HG02970 (cell line): ENCODE measurements around the gene PHC2.
"Not testable (repeated sequence)": the region's sequence is repeated elsewhere in the genome, so short reads cannot be mapped to it uniquely, and the experiment has no call there.

Source experiments
- ATAC-seq: cut with Tn5 transposase; IDR thresholded peaks from one replicate; pipeline ENCODE4 v1.9.1; 2021; ENCODE audit warnings: mild to moderate bottlenecking, moderate library complexity, moderate number of reproducible peaks; ENCODE audit not compliant: unreplicated experiment, low FRiP score

Gene PHC2

GRCh38 chr1:33298623-33299277 is 132.1 kb downstream of the PHC2 start:
- no peak for ATAC-seq

- no peak for ATAC-seq
Observed at GRCh38 chr1:33297911-33298622, 132.8 kb downstream of the PHC2 start.

GRCh38 chr1:33296824-33297223 is 134.1 kb downstream of the PHC2 start:
- no peak for ATAC-seq

GRCh38 chr1:33296082-33296458 is 134.8 kb downstream of the PHC2 start:
- ATAC-seq = no peak

GRCh38 chr1:33295450-33296081 is 135.3 kb downstream of the PHC2 start:
- no peak for ATAC-seq

GRCh38 chr1:33295023-33295422 is 135.9 kb downstream of the PHC2 start:
- ATAC-seq = no peak

- ATAC-seq = no peak
Observed at GRCh38 chr1:33294071-33295010, 136.6 kb downstream of the PHC2 start.

GRCh38 chr1:33292726-33293340 is 138.1 kb downstream of the PHC2 start:
- no peak for ATAC-seq

- not testable (repeated sequence) for ATAC-seq
Observed at GRCh38 chr1:33290615-33291014, 140.3 kb downstream of the PHC2 start.

- ATAC-seq = no peak
Observed at GRCh38 chr1:33289858-33290154, 141.1 kb downstream of the PHC2 start.

GRCh38 chr1:33288976-33289857 is 141.7 kb downstream of the PHC2 start:
- no peak for ATAC-seq

- ATAC-seq = no peak
Observed at GRCh38 chr1:33287317-33287716, 143.6 kb downstream of the PHC2 start.

- ATAC-seq = no peak
Observed at GRCh38 chr1:33286451-33287185, 144.3 kb downstream of the PHC2 start.

GRCh38 chr1:33284049-33284448 is 146.8 kb downstream of the PHC2 start:
- ATAC-seq = no peak

GRCh38 chr1:33282791-33283190 is 148.1 kb downstream of the PHC2 start:
- no peak for ATAC-seq

- no peak for ATAC-seq
Observed at GRCh38 chr1:33281554-33282303, 149.2 kb downstream of the PHC2 start.

- ATAC-seq = no peak
Observed at GRCh38 chr1:33280091-33280661, 150.7 kb downstream of the PHC2 start.
